HFF-Myc (cell line): ENCODE data around the gene DIDO1.

Experiments used
- DNase-seq: peaks from one replicate; pipeline ENCODE4 v3.0.0-alpha.2; 2011; ENCODE audit warnings: low read depth; ENCODE audit errors: extremely low read depth
- H3K4me3 ChIP-seq: replicated peaks from 2 replicates; pipeline ENCODE4 v1.5.1; 2011; ENCODE audit warnings: low read depth, mild to moderate bottlenecking, control low read depth, low read length
- TF ChIP-seq, protein P1 (sequence below): IDR thresholded peaks from 2 replicates; pipeline ENCODE4 v1.5.1; 2012; ENCODE audit warnings: mild to moderate bottlenecking, low read depth, low read length, control low read depth; ENCODE audit errors: missing control alignments

Gene DIDO1

DNA sequence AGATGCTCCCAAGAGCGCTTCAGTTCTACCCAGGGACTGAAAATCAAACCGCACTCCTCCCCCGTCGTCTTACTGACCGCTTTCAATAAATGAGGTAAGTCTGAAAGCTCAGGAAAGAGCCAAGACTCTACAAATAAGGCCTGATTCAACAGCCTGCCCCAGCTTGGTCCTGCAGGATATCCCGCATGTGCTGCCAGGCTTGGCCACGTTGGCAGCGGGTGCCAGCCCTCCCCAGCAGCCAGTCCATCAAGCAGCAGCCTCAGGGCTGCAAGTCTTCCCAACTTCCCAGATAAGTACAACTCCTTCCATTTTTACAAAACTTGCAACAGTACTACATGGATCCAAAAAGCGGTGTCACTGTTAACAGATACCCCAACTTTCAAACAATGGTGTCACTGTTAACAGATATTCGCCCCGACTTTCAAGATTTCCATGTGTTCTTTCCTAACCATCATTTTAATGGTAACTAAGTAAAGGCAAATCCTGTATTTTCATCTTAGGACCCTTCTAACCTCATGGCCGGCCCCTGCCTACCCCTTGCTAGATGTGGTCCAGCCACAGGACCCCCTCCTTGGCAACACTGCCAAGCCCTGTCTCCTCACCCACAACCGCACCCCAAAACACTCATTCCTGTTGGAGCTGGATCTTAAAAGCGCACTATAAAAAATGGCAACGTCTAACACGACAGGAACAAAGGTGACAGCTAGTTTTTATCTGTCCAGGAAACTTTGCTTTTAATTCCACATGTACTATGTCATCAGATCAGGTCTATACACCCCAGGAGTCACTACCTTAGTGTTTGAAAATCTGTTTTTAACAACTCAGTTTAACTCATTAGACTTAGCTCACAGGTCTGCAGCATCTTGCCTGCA is 28.0 kb downstream of the DIDO1 start:
- TF ChIP-seq, protein P1, sequence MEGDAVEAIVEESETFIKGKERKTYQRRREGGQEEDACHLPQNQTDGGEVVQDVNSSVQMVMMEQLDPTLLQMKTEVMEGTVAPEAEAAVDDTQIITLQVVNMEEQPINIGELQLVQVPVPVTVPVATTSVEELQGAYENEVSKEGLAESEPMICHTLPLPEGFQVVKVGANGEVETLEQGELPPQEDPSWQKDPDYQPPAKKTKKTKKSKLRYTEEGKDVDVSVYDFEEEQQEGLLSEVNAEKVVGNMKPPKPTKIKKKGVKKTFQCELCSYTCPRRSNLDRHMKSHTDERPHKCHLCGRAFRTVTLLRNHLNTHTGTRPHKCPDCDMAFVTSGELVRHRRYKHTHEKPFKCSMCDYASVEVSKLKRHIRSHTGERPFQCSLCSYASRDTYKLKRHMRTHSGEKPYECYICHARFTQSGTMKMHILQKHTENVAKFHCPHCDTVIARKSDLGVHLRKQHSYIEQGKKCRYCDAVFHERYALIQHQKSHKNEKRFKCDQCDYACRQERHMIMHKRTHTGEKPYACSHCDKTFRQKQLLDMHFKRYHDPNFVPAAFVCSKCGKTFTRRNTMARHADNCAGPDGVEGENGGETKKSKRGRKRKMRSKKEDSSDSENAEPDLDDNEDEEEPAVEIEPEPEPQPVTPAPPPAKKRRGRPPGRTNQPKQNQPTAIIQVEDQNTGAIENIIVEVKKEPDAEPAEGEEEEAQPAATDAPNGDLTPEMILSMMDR: no peak
- DNase-seq: no peak
- no peak overlapping the region for H3K4me3 ChIP-seq

DNA sequence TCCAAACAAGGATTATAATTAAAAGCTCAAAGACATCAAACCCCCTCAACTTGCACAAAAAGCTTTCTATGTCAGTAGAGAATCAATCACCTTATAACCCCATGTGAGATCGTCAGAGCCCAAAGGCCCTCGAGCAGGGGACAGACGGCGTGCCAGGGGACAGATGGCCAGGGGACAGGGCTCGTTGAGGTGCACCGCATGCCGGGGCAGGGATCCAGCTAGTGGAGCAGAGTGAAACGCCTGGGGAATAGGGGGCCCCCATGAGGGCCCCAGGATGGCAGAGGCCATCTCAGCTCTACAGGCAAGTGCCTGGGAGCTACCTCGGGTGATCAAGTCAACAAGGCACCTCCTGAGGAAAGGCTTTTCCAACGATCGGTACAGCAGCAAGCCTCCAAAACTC is 28.6 kb downstream of the DIDO1 start:
- TF ChIP-seq, protein P1: no peak
- DNase-seq: no peak

DNA sequence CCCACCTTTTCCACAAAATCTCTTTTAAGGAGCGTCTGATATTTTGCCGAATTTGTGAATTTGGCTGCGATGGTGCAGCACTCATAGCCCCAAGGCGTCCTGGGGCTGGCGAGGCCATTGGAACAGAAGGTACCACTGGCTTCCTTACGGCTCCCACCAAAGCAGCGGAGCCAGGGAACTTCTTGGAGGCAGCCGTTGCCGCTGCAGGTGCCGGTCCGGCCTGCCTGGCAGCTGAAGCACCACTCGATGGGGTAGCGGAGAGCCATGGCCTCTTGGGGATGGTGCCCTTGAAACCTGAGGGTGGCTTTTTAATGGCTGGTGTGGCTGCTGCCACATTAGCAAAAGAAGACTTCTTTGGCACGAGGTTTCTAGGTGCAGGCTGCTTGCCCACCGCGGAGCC is 29.8 kb downstream of the DIDO1 start:
- no peak for DNase-seq
- TF ChIP-seq, protein P1: no peak
- no peak overlapping the region for H3K4me3 ChIP-seq

More for the DNA sequence above, 28.6 kb downstream of the DIDO1 start:
- no peak overlapping the region for H3K4me3 ChIP-seq

GRCh38 chr20:62895539-62895938 is 30.8 kb downstream of the DIDO1 start:
- no peak for DNase-seq
- TF ChIP-seq, protein P1: no peak

GRCh38 chr20:62894261-62894660 is 32.0 kb downstream of the DIDO1 start:
- TF ChIP-seq, protein P1: no peak
- DNase-seq: no peak
- no peak overlapping the region for H3K4me3 ChIP-seq

More at GRCh38 chr20:62895539-62895938, 30.8 kb downstream of the DIDO1 start:
- no peak overlapping the region for H3K4me3 ChIP-seq

- no peak for DNase-seq
- TF ChIP-seq, protein P1: no peak
- no peak overlapping the region for H3K4me3 ChIP-seq
These were observed 32.6 kb downstream of the DIDO1 start for GRCh38 chr20:62893700-62894099.
